HL-60/S4 treated with retinoic acid at 250 ng/mL for 4 days and 3 days (cell line): ENCODE data around the gene ARID1B.

Source experiments
- in situ Hi-C: fragments of 300-500 bp; cut with MboI; formaldehyde crosslinking; loops from 2 replicates; pipeline ENCODE4 v1.7.0; 2022; ENCODE audit warnings: low sequenced_read_pairs

The ARID1B gene

GRCh38 chr6:157116426-157116825 is 339.2 kb downstream of the ARID1B start:
- in situ Hi-C loops, result no loop called here

GRCh38 chr6:157117431-157118095 is 340.4 kb downstream of the ARID1B start:
- in situ Hi-C loops, result no loop called here

- in situ Hi-C loops, result no loop called here
Observed at GRCh38 chr6:157119502-157120027, 342.4 kb downstream of the ARID1B start.

GRCh38 chr6:157120534-157121232 is 343.5 kb downstream of the ARID1B start:
- in situ Hi-C loops, result no loop called here

- in situ Hi-C loops, result no loop called here
Observed at GRCh38 chr6:157121897-157122296, 344.7 kb downstream of the ARID1B start.

GRCh38 chr6:157123234-157123633 is 346.1 kb downstream of the ARID1B start:
- in situ Hi-C loops, result no loop called here

GRCh38 chr6:157124485-157125254 is 347.5 kb downstream of the ARID1B start:
- in situ Hi-C loops, result no loop called here

GRCh38 chr6:157125531-157125930 is 348.4 kb downstream of the ARID1B start:
- in situ Hi-C loops, result no loop called here

- in situ Hi-C loops, result no loop called here
Observed at GRCh38 chr6:157126183-157127098, 349.3 kb downstream of the ARID1B start.

GRCh38 chr6:157128235-157128775 is 351.1 kb downstream of the ARID1B start:
- in situ Hi-C loops, result no loop called here

- in situ Hi-C loops, result no loop called here
Observed at GRCh38 chr6:157131250-157131649, 354.1 kb downstream of the ARID1B start.

GRCh38 chr6:157133856-157134255 is 356.7 kb downstream of the ARID1B start:
- in situ Hi-C loops, result no loop called here

GRCh38 chr6:157134402-157135047 is 357.3 kb downstream of the ARID1B start:
- in situ Hi-C loops, result no loop called here

- in situ Hi-C loops, result no loop called here
Observed at GRCh38 chr6:157135691-157136090, 358.5 kb downstream of the ARID1B start.

- in situ Hi-C loops, result no loop called here
Observed at GRCh38 chr6:157137501-157137900, 360.3 kb downstream of the ARID1B start.

GRCh38 chr6:157139054-157139708 is 362.0 kb downstream of the ARID1B start:
- in situ Hi-C loops, result no loop called here

- in situ Hi-C loops, result no loop called here
Observed at GRCh38 chr6:157143171-157143889, 366.2 kb downstream of the ARID1B start.
